Hepatic stellate cell (primary cell): ENCODE data around the gene IFITM1.
"Not testable (repeated sequence)": the region's sequence is repeated elsewhere in the genome, so short reads cannot be mapped to it uniquely, and the experiment has no call there.

ENCODE experiments used
- DNase-seq: peaks from one replicate; pipeline ENCODE4 v3.0.0; 2011; ENCODE audit warnings: low spot score

The IFITM1 gene

DNA sequence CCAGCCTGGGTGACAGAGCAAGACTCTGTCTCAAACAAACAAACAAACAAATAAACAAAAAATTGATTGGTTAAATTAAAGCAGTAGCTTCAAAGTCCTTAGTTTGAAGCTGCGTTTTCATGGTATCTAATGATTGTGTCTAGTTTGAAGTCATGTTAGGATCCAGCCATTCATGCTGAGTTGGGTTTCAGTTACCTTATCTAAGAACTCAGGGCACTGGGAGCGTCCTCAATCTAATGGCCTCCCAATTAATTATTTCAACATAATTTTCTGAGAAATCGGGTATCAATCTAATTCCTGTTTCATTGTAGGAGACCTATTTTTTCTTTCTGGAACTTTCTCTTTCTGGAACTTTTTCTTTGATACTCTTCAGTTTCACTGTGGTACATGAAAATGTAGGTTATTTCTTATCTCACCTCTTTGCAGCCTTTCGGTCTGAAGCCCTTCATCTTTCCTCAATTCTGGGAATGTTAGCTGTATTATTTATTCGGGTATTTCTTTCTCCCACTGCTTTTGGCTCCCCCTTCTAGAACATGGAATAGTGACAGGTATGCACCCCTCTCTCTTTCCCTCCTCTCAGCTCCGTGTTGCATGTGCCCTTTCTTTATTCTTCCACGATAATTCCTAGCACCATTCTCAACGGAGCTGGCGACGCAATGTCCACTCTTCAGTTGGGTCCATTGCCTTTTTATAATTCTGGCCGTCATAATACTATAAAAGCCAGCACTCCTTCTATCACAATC is 31.2 kb downstream of the IFITM1 start:
- no peak for DNase-seq

DNA sequence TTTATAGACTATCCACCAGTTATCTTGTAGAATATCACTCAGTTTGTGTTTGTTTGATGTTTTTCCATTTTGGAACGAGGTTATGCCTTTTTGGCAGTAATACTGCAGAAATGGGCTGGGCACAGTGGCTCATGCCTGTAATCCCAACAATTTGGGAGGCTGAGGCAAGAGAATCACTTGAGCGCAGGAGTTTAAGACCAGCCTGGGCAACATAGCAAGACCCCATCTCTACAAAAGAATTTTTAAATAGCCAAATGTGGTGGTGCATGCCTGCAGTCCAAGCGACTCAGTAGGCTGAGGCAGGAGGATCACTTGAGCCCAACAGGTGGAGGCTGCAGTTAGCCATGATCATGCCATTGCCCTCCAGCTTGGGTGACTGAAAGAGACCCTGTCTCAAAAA is 32.7 kb downstream of the IFITM1 start:
- DNase-seq, result no peak

DNA sequence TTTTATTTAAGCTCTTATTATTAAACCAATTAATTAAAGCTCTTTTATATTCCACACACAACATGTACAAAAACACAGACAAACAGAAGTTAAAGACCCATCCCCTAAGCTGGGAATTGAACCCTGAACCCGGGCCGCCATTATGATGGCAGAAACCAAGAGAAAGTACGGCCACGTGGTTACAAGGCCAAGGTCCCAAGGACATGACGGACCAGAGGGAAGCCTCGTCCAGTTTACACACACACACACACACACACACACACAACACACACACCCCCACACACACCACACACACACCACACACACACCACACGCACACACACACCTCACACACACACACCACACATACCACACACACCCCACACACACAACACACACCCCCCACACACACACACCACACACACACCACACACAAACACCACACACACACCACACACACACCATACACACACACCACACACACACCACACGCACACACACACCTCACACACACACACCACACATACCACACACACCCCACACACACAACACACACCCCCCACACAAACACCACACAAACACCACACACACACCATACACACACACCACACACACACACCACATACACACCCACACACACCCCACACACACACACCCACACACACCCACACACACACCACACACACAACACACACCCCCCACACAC is 35.6 kb downstream of the IFITM1 start:
- DNase-seq, result not testable (repeated sequence)

DNA sequence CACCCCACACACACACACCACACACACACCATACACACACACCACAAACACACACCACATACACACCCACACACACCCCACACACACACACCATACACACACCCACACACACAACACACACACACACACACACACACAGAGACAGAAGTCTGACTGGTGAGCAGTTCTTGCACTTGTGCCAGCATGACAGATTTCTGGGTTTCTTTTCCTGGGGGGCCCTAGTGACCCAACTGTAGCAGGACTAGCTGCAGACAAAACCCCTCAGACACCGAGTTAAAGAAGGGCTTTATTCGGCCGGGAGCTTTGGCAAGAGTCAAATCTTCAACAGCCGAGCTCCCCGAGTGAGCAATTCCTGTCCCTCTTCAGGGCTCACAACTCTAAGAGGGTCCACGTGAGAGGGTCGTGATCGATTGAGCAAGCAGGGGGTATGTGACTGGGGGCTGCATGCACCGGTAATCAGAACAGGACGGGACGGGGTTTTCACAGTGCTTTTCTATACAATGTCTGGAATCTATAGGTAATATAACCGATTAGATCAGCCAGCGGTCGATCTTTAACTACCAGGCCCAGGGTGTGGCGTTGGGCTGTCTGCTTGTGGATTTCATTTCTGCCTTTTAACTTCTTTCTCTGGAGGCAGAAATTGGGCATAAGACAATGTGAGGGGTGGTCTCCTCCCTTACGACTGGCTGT is 36.3 kb downstream of the IFITM1 start:
- not testable (repeated sequence) for DNase-seq

DNA sequence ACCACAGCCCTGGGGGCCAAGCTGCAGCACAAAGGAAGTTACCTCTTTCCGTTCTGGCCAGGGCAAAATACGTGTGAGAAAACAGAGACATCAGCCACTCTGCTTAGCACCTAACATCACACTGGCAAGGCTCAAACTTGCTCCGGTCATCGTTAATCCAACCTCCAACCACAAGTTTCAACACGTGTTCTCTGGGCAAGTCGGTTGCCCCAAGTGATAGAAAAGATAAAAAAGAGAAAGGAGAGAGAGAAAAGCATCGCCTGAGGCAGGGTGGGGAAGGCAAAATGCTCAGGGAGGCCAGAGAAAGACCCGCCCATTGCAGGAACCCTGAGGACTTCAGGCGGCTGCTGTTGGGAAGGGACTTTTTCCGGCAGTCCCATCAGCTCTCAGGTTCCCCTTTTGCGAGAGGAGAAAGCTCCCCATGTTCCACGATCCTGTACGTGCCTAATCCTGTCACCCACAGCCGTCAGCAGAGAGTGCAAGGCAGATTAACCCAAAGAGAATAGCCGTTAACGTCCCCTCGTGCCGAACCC is 36.9 kb downstream of the IFITM1 start:
- DNase-seq, result no peak

DNA sequence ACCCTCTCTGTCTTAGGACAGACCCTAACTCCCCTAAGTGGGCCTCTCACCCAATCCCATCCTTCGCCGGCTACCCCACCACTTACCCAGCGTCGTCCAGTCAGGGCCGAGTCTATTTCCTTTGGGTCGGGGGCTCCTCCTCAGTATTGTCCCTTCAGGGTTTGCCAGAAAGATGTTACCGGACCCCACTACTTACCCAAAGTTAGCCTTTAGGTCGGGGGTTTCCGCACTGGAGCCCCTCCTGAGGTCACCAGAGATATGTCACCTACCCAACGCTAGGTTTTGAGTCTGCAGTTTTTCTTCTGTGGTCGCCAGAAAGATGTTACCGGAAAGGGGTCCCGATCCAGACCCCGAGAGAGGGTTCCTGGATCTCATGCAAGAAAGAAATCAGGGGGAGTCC is 37.6 kb downstream of the IFITM1 start:
- DNase-seq, result no peak

DNA sequence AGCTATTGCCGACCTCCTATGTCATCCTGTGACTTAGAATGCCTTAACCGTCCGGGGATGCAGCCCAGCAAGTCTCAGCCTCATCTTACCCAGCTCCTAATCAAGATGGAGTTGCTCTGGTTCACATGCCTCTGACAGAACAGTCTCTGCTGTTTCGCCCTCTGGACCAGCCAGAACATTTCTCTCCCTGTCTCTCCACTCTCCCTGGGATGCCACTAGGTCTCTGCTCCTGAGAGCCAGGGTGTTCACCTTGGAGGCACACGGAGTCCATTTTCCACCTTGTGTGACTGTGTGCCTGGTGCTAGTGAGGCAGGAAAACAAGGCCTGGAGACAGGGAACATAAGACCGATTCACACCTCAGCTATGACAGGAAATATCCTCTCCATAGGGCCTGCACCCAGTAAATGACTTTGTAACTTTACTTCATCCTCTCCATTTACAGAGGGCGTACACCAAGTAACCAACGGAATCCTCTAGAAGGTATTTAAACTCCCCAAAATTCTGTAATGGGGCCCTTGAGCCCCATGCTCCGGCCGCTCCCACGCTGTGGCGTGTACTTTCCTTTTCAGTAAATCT is 38.7 kb downstream of the IFITM1 start:
- DNase-seq, result no peak

DNA sequence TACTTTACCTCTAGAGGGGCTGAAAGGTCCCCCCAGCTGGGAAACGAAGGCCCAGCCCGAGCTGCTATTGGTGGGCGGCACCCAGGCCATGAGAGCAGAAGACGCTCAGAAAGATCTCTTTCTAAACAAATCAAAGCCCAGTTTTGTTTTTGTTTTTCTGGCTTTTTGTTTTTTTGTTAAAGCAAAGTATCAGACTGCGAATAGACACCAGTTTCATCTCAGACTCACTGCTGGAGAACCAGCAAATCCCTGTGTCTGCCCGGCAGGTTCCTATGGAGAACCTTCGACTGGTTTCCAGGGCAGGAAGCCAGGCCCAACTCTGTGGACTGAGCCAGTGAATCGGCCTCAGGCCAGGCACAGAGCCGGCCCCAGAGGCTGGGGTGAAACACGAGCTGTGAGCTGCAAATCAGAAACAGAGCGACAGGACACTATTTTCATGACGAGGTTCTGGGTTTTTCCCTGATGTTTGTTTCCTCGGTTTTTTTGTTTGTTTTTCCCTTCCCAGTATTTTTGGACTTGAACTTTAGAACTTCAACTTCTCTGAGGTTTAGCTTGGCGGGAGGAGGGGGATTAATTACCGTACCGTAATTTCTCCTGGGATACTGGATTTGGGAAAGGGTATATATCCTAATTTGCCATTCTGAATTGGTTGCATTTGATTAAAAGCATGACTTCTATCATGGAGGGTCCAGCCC is 39.5 kb downstream of the IFITM1 start:
- peak; percentile 60 for DNase-seq

DNA sequence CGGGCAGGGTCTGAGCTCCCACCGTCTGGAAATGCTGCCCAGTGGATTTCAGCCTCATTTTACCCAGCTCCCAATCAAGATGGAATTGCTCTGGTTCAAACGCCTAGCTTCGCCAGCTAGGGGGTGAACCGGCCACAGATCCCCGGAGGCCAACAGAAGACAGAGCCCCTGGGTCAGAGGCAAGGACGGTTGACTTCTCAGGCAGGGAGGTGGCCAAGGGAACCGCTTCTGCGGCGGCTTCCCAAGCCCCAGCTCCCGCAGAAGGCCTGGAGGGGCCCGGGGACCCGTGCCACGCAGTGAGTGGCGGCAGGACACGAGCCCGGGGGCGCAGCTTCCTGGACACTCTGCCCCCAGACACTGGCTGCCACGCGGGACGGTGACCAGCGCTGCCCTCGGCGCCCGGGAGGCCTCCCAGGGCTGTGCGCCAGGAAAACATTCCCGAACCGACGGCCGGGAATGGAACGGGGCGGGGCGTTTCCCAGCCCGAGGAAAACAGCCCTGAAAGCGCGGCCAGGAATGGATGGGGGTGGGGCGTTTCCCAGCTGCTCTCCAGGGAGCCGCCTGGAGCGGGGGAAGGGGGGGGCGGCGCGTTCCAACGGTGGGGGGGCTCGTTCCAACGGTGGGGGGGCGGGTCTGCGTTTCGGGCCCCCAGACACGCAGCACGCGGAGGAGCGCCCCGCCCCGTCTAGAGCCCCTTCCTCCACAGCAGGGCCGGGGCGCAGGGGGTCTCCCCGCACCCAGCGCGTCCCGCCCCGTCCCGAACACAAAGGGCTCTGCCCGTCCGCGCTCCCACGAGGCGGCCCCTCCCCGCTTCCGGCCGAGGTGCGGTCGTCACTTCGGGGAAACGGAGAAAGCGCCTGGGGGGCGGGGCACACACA is 42.0 kb downstream of the IFITM1 start:
- DNase-seq, result peak; percentile 97

DNA sequence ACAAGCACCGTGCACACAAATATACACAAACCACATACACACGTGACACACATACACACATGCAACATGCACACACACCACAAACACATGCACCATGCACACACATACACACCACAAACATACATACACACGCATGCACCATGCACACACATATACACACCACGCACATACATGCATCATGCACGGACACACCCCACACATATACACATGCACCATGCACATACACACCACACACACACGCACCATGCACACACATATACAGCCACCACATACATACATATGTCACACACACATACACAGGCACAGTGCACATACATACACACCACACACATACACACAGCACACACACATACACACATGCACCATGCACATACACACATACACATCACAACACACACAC is 42.8 kb downstream of the IFITM1 start:
- DNase-seq, result no peak

DNA sequence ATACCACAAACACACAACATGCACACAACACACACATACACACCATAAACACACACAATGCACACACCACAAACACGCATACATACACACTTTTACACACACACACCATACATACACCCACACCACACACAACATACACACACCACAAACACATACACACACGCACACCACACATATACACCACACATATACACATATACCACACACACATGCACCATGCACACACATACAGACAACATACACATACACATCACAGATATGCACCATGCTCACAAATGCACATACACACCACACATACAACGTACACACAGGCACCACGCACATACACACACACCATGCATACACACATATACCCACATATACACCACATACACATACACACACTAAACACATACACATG is 43.7 kb downstream of the IFITM1 start:
- no peak for DNase-seq

DNA sequence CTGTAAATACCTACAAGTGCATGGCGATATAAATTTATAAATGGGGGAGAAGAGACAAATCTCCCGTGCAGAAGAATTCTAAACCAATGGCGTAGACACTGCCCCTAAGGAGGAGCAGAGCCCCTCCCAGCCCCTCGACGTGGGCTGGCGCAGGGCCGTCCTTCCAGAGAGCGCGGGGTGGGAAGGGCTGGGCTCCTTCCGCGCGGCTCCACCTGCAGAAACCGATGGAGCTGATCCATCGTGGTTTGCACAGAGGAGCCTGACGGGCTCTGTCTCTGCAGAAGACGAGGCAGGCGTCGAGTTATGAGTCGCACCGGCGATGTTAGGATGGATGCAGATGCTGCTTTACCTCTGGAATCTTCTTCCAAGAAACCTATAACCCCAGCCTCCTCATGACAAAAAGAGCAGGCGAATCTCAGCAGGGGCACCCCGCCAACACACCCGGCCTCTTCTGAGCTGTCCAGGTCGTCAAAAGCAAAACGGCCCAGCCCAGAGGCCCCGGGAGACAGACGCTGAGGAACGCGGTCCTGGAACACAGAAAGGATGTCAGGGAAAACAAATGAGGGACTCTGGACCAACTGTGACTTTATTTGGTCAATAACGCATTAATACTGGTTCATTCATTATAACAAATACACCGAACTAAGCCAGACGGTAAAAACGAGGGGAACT is 44.4 kb downstream of the IFITM1 start:
- DNase-seq, result no peak

DNA sequence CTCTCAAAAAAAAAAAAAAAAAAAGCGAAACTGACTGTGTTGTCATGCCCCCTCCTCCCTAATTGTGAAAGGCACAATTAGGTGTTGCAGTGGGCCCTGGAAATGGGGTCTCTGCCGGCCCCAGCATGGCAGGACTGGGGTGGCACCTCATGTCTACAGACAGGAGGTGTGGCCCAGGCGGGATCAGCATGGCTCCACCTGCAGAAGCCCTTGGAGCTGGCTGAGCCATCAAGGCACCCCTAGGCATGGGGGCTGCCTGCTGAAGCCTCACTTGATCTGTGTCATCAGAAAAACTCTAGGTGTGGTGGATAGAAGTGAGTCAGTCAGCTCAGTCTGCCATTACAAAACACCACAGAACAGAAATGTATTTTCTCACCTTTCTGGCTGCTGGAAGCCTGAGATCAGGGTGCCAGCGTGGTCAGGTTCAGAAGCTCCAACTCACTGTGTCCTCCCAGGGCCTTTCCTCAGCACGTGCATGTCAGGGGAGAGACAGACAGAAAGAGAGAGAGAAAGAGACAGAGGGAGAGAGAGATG is 45.4 kb downstream of the IFITM1 start:
- no peak for DNase-seq

DNA sequence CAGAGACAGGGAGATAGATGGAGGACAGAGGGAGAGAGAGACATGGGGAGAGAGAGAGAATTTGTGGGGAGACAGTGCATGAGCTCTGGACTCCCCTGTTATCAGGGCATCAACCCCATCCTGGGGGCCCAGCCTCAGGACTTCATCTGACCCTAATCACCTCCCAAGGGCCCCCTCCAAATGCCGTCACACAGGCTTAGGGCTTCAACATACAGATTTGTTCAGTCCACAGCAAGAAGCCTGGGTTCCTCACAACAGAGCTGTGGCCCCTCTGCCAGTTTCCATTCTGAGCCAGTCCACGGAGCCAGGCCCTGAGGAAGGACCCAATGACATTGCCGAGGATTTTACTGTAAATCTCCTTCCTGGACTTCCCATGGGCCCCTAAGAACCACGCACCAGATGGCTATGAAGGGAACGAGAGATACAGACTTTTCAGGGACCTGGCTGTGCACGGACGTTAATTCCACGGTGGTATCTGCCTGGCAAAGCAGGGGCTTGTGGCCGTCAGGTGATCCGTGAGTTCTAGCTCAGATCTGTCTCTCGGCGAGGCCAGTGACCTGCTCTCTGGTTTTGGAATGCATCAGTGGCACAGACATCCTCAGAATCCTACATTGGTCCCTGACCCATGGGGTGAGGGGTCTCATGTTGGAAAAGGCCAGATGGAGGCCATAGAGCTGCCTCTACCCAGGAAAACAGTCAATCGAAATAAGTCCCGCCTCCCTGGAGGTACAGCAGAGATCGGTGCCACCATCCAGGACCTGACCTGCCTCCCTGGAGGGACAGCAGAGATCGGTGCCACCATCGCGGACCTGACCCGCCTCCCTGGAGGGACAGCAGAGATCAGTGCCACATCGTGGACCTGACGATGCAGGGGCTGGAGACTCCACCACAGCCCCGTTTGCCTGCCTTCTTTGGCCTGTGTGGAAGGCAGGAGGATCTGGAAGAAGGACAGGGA is 46.8 kb downstream of the IFITM1 start:
- DNase-seq, result no peak

DNA sequence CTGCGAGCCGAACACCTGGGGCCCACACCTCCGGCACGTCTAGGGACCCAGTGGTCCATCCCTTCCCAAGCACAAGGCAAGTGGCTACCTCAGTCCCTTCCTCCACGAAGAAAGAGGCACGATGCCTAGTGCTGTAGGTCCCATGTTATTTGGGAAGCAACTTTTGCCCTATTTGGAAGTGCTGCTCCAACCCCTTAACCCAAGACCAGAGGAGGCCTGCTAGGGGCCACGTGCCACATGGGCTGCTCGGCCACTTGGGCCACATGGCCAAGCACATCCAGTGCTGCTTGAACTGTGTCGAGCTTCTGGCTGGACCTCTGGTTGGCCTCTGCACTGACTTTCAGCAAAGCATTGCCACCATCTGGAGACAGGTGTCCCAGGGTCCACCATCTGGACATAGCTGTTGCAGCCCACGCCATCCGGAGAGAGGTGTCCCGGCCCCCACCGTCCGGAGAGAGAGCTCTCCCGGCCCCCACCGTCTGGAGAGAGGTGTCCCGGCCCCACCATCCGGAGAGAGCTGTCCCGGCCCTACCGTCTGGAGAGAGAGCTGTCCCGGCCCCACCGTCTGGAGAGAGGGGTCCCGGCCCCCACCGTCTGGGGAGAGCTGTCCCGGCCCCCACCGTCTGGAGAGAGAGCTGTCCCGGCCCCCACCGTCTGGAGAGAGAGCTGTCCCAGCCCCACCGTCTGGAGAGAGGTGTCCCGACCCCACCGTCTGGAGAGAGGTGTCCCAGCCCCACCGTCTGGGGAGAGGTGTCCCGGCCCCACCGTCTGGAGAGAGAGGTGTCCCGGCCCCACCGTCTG is 49.0 kb downstream of the IFITM1 start:
- DNase-seq, result no peak

DNA sequence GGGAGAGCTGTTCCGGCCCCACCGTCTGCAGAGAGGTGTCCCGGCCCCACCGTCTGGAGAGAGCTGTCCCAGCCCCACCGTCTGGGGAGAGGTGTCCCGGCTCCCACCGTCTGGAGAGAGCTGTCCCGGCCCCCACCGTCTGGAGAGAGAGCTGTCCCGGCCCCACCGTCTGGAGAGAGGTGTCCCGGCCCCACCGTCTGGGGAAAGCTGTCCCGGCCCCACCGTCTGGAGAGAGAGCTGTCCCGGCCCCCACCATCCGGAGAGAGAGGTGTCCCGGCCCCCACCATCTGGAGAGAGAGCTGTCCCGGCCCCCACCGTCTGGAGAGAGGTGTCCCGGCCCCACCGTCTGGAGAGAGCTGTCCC is 49.6 kb downstream of the IFITM1 start:
- not testable (repeated sequence) for DNase-seq

DNA sequence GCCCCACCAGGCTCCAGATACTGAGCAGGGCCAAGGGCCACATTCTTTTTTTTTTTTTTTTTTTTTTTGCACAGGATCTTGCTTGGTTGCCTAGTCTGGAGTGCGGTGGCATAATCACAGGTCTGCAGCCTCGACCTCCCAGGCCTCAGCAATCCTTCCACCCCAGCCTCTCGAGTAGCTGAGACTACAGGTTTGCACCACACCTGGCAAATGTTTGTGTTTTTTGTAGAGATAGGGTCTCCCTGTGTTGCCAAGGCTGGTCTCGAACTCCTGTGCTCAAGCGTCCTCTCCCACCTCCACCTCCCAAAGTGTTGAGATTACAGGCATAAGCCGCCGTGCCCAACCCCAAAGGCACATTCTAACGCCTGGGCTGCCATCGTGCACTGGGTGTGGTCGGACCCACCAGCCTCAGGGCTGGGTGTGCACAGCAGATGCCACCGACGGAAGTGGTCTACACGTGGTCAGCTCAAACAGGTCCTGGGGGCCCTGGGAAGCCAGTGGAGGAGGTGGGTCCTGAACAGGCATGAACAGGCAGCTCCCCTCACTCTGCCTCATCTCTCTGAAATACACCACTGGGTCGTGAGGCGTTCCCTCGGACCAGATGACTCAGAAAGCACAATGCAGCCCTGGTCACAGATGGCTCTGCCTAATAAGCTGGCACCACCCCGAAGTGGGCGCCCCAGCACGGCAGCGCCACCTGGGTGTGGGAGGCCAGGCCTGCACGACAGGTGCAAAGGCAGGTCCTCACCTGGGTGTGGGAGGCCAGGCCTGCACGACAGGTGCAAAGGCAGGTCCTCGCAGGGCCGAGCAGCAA is 50.3 kb downstream of the IFITM1 start:
- no peak for DNase-seq
